ENCODE results near the gene NEAT1.

The NEAT1 gene

GRCh38 chr11:65422633-65423515, at the start of gene NEAT1:
TSS of gene NEAT1 (plus strand) at chr11:65422798.
- peak within 1 kb of the TSS; percentile 99 for H3K4me3 Mint-ChIP-seq
- peaks cover 55% of the 10 kb centered on the region for H3K36me3 Mint-ChIP-seq (ENCODE audit: low read depth)
- peaks cover 75% of the 10 kb centered on the region for H3K4me1 Mint-ChIP-seq (ENCODE audit: low read depth)
- H3K9me3 Mint-ChIP-seq, result no peaks in the 10 kb centered on the region
- peak within 1 kb of the TSS; percentile 100 for H3K27ac Mint-ChIP-seq
- no peaks in the 10 kb centered on the region for H3K27me3 Mint-ChIP-seq

- Mint-ChIP-seq H3K27me3 (no peaks in the 10 kb centered on the region), H3K4me1 (ENCODE audit: low read depth) (no peaks in the 10 kb centered on the region)
Observed at GRCh38 chr11:65373839-65374580, 48.6 kb upstream of the NEAT1 start.

GRCh38 chr11:65375012-65375411, 47.6 kb upstream of the NEAT1 start:
- H3K4me3 Mint-ChIP-seq, result no peak overlapping the region
- no peak overlapping the region for H3K27ac Mint-ChIP-seq
- peaks cover under 1% of the 10 kb centered on the region for H3K4me1 Mint-ChIP-seq (ENCODE audit: low read depth)
- no peaks in the 10 kb centered on the region for H3K36me3 Mint-ChIP-seq (ENCODE audit: low read depth)
- no peaks in the 10 kb centered on the region for H3K27me3 Mint-ChIP-seq
- H3K9me3 Mint-ChIP-seq, result no peaks in the 10 kb centered on the region

More at GRCh38 chr11:65373839-65374580, 48.6 kb upstream of the NEAT1 start:
- Mint-ChIP-seq H3K36me3 (ENCODE audit: low read depth) (no peaks in the 10 kb centered on the region), H3K27ac (no peak overlapping the region), H3K9me3 (no peaks in the 10 kb centered on the region), H3K4me3 (no peak overlapping the region)

- Mint-ChIP-seq H3K4me1 (ENCODE audit: low read depth) (peaks cover 6% of the 10 kb centered on the region), H3K27me3 (no peaks in the 10 kb centered on the region), H3K4me3 (no peak overlapping the region), H3K36me3 (ENCODE audit: low read depth) (no peaks in the 10 kb centered on the region), H3K27ac (no peak overlapping the region), H3K9me3 (no peaks in the 10 kb centered on the region)
Observed at GRCh38 chr11:65376138-65376713, 46.4 kb upstream of the NEAT1 start.

GRCh38 chr11:65377036-65377435, 45.6 kb upstream of the NEAT1 start:
- no peaks in the 10 kb centered on the region for H3K27me3 Mint-ChIP-seq
- H3K9me3 Mint-ChIP-seq, result no peaks in the 10 kb centered on the region
- no peak overlapping the region for H3K27ac Mint-ChIP-seq
- no peak overlapping the region for H3K4me3 Mint-ChIP-seq
- no peaks in the 10 kb centered on the region for H3K36me3 Mint-ChIP-seq (ENCODE audit: low read depth)
- H3K4me1 Mint-ChIP-seq (ENCODE audit: low read depth), result peaks cover 14% of the 10 kb centered on the region

GRCh38 chr11:65377777-65378176, 44.8 kb upstream of the NEAT1 start:
- H3K27me3 Mint-ChIP-seq, result no peaks in the 10 kb centered on the region
- peaks cover 19% of the 10 kb centered on the region for H3K4me1 Mint-ChIP-seq (ENCODE audit: low read depth)
- H3K4me3 Mint-ChIP-seq, result no peak overlapping the region
- H3K36me3 Mint-ChIP-seq (ENCODE audit: low read depth), result no peaks in the 10 kb centered on the region
- H3K9me3 Mint-ChIP-seq, result no peaks in the 10 kb centered on the region
- H3K27ac Mint-ChIP-seq, result peak overlapping the region; percentile 40

- peak overlapping the region; percentile 45 for H3K27ac Mint-ChIP-seq
- no peaks in the 10 kb centered on the region for H3K27me3 Mint-ChIP-seq
- H3K4me3 Mint-ChIP-seq, result no peak overlapping the region
- no peaks in the 10 kb centered on the region for H3K36me3 Mint-ChIP-seq (ENCODE audit: low read depth)
- H3K4me1 Mint-ChIP-seq (ENCODE audit: low read depth), result peaks cover 25% of the 10 kb centered on the region
- no peaks in the 10 kb centered on the region for H3K9me3 Mint-ChIP-seq
Observed at GRCh38 chr11:65378208-65378927, 44.2 kb upstream of the NEAT1 start.

- Mint-ChIP-seq H3K4me3 (no peak overlapping the region), H3K36me3 (ENCODE audit: low read depth) (no peaks in the 10 kb centered on the region), H3K9me3 (no peaks in the 10 kb centered on the region), H3K27me3 (no peaks in the 10 kb centered on the region), H3K4me1 (ENCODE audit: low read depth) (peaks cover 32% of the 10 kb centered on the region), H3K27ac (peak overlapping the region; percentile 45)
Observed at GRCh38 chr11:65378928-65379638, 43.5 kb upstream of the NEAT1 start.

GRCh38 chr11:65379698-65380459, 42.7 kb upstream of the NEAT1 start:
- no peak overlapping the region for H3K4me3 Mint-ChIP-seq
- no peaks in the 10 kb centered on the region for H3K9me3 Mint-ChIP-seq
- H3K27me3 Mint-ChIP-seq, result no peaks in the 10 kb centered on the region
- H3K4me1 Mint-ChIP-seq (ENCODE audit: low read depth), result peaks cover 40% of the 10 kb centered on the region
- no peaks in the 10 kb centered on the region for H3K36me3 Mint-ChIP-seq (ENCODE audit: low read depth)
- H3K27ac Mint-ChIP-seq, result no peak overlapping the region

- Mint-ChIP-seq H3K27me3 (no peaks in the 10 kb centered on the region), H3K9me3 (no peaks in the 10 kb centered on the region), H3K27ac (peak overlapping the region; percentile 99), H3K4me1 (ENCODE audit: low read depth) (peaks cover 47% of the 10 kb centered on the region), H3K36me3 (ENCODE audit: low read depth) (no peaks in the 10 kb centered on the region), H3K4me3 (peak overlapping the region; percentile 89)
Observed at GRCh38 chr11:65380460-65381119, 42.0 kb upstream of the NEAT1 start.

GRCh38 chr11:65381716-65382032, 40.9 kb upstream of the NEAT1 start:
- Mint-ChIP-seq H3K4me3 (peak overlapping the region; percentile 89), H3K9me3 (no peaks in the 10 kb centered on the region), H3K36me3 (ENCODE audit: low read depth) (no peaks in the 10 kb centered on the region), H3K27me3 (no peaks in the 10 kb centered on the region), H3K27ac (peak overlapping the region; percentile 99), H3K4me1 (ENCODE audit: low read depth) (peaks cover 56% of the 10 kb centered on the region)

GRCh38 chr11:65382033-65382803, 40.4 kb upstream of the NEAT1 start, which contains the start of gene SLC25A45:
TSS of gene SLC25A45 (minus strand) at chr11:65382646. CDS start at chr11:65381951, 695 bp downstream.
- peak within 1 kb of the TSS; percentile 89 for H3K4me3 Mint-ChIP-seq
- peak within 1 kb of the TSS; percentile 99 for H3K27ac Mint-ChIP-seq
- no peaks in the 10 kb centered on the region for H3K36me3 Mint-ChIP-seq (ENCODE audit: low read depth)
- no peaks in the 10 kb centered on the region for H3K9me3 Mint-ChIP-seq
- no peaks in the 10 kb centered on the region for H3K27me3 Mint-ChIP-seq
- peaks cover 61% of the 10 kb centered on the region for H3K4me1 Mint-ChIP-seq (ENCODE audit: low read depth)

Measured in stimulated activated naive CD8-positive, alpha-beta T cell treated with anti-CD3 and anti-CD28 coated beads, Interleukin-15, Interleukin-2, amounts not matched to agents 100 ng/mL and 50 ng/mL, for 24 hours (primary cell).